HAP-1 (cell line): ENCODE results near the gene CILP2.

Experiments used
- DNase-seq, 2 experiments: peaks; one replicate each; pipeline ENCODE4 v3.0.0-alpha.2; 2016 to 2020; ENCODE audit warnings: low spot score in 2 of 2
- H3K27me3 ChIP-seq: fragments of 250-450 bp; sonication (Bioruptor Pico); 2 replicates; pipeline ENCODE4 v1.5.1; 2020; ENCODE audit warnings: low read depth, mild to moderate bottlenecking, moderate library complexity
- H3K36me3 ChIP-seq: fragments of 250-450 bp; sonication (Bioruptor Pico); replicated peaks from 2 replicates; pipeline ENCODE4 v1.5.1; 2020; ENCODE audit warnings: mild to moderate bottlenecking
- H3K4me1 ChIP-seq: fragments of 250-450 bp; sonication (Bioruptor Pico); 2 replicates; pipeline ENCODE4 v1.5.1; 2020; ENCODE audit warnings: mild to moderate bottlenecking
- H3K4me3 ChIP-seq: fragments of 250-450 bp; sonication (Bioruptor Pico); 2 replicates; pipeline ENCODE4 v1.5.1; 2020; ENCODE audit warnings: mild to moderate bottlenecking, moderate library complexity
- H3K9me3 ChIP-seq: fragments of 250-450 bp; sonication (Bioruptor Pico); 2 replicates; pipeline ENCODE4 v1.5.1; 2020; ENCODE audit warnings: mild to moderate bottlenecking, moderate library complexity
- in situ Hi-C: fragments of 300-500 bp; cut with MboI; formaldehyde crosslinking; loops from 3 replicates; pipeline ENCODE4 v1.14.3; 2020; ENCODE audit warnings: low sequenced_read_pairs, inconsistent platforms, mixed read lengths

The CILP2 gene

DNA sequence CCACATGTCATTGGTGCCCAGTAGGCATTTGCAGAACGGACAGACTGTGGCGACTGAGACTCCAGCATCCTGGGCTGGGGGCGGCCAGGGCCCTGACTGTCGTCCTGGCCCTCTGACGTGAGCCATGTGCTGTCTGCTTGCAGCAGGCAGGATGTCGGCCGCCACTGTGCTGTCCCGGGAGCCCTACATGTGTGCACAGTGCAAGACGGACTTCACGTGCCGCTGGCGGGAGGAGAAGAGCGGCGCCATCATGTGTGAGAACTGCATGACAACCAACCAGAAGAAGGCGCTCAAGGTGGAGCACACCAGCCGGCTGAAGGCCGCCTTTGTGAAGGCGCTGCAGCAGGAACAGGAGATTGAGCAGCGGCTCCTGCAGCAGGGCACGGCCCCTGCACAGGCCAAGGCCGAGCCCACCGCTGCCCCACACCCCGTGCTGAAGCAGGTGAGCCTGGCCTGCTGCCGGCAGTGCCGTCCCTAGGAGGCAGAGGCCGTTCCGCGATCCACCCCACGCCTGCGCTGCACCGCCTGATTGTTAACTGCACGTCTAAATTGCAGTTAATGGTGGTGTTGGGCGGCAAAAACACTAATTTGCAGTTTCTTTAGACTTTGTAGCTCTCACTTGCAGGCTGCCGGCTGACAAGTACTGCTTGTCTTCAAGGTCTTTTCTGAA, 37.0 kb upstream of the CILP2 start:
- no peak for DNase-seq
- Histone ChIP-seq H3K27me3 (no peaks in the 10 kb centered on the region), H3K36me3 (peaks cover 93% of the 10 kb centered on the region), H3K4me3 (no peak overlapping the region), H3K9me3 (no peaks in the 10 kb centered on the region), H3K4me1 (no peaks in the 10 kb centered on the region)
- in situ Hi-C loops = no loop called here

DNA sequence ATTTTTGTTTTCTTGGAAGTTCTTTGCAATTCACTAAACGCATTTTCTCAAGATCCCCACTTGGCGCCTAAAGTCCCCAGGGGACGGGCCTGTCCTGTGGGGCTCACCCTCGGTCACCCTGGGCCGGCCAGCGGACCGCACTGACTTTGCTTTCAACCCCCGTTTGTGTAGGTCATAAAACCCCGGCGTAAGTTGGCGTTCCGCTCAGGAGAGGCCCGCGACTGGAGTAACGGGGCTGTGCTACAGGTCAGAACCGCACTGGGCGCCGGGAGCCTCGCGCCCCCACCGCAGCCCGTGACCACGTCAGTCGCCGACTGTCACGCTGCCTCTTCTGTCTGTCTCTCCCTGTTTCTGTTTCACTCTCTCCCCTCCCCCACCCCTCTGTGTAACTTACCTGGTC, 36.3 kb upstream of the CILP2 start:
- Histone ChIP-seq H3K4me3 (no peak overlapping the region), H3K36me3 (peaks cover 93% of the 10 kb centered on the region), H3K9me3 (no peaks in the 10 kb centered on the region), H3K27me3 (no peaks in the 10 kb centered on the region), H3K4me1 (no peaks in the 10 kb centered on the region)
- DNase-seq = no peak
- in situ Hi-C loops = no loop called here

DNA sequence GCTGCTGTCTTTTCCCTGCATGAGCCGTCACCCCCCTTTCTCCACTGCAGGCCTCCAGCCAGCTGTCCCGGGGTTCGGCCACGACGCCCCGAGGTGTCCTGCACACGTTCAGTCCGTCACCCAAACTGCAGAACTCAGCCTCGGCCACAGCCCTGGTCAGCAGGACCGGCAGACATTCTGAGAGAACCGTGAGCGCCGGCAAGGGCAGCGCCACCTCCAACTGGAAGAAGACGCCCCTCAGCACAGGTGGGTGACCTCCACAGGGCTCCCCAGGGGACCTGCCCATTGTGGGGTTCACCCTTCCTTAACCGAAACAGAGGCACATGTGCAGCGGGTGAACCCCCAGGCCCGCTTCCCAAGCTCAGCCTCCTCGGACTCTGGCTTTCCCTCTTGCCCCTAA, 35.8 kb upstream of the CILP2 start:
- in situ Hi-C loops = no loop called here
- no peak overlapping the region for H3K4me3 ChIP-seq
- DNase-seq = no peak
- no peaks in the 10 kb centered on the region for H3K9me3 ChIP-seq
- H3K27me3 ChIP-seq = no peaks in the 10 kb centered on the region
- no peaks in the 10 kb centered on the region for H3K4me1 ChIP-seq
- H3K36me3 ChIP-seq = peaks cover 89% of the 10 kb centered on the region

GRCh38 chr19:19502808-19503602, 35.1 kb upstream of the CILP2 start:
- no peak for DNase-seq
- Histone ChIP-seq H3K36me3 (peaks cover 83% of the 10 kb centered on the region), H3K27me3 (no peaks in the 10 kb centered on the region), H3K4me1 (no peaks in the 10 kb centered on the region), H3K9me3 (no peaks in the 10 kb centered on the region), H3K4me3 (no peak overlapping the region)
- in situ Hi-C loops = no loop called here

- Histone ChIP-seq H3K36me3 (peaks cover 64% of the 10 kb centered on the region), H3K4me3 (no peak overlapping the region), H3K9me3 (no peaks in the 10 kb centered on the region), H3K4me1 (no peaks in the 10 kb centered on the region), H3K27me3 (no peaks in the 10 kb centered on the region)
- DNase-seq = no peak
- in situ Hi-C loops = no loop called here
Observed at GRCh38 chr19:19504754-19505668, 33.1 kb upstream of the CILP2 start.

DNA sequence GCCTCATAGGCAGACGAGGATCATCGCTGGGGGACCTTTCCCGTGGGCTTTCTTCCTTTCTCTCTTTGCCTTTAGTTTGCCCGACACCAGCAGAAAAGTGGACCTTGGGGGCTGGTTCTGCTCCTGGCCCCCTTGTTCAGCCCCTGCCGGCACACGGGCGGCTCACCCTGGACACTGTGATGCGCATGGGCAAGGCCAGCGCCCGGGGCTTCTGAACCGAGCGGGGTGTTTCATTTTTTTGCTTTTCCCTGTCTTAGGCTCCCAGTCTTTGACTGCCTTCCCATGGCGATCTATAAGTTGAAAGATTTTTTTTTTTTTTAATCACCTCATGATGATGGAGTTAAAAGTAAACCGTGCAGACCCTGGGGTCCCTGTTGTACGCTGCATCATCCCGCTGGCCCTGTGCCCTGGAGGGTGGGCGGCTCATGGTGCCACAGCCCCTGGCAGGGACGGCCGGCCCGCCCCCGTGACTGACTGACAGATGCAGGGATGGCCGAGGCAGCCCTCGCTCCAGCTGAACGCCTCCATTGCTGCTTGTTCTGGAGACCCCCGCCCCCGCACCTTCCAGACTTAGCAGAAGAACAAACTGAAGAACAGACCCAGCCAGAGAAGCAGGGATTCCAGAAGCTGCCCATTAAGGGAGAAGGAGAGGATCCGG, 32.3 kb upstream of the CILP2 start:
- DNase-seq = no peak
- Histone ChIP-seq H3K4me3 (no peak overlapping the region), H3K36me3 (peaks cover 58% of the 10 kb centered on the region), H3K4me1 (no peaks in the 10 kb centered on the region), H3K9me3 (no peaks in the 10 kb centered on the region), H3K27me3 (no peaks in the 10 kb centered on the region)
- in situ Hi-C loops = no loop called here

GRCh38 chr19:19506592-19506991, 31.5 kb upstream of the CILP2 start:
- Histone ChIP-seq H3K36me3 (peaks cover 50% of the 10 kb centered on the region), H3K27me3 (no peaks in the 10 kb centered on the region), H3K4me3 (no peak overlapping the region), H3K4me1 (no peaks in the 10 kb centered on the region), H3K9me3 (no peaks in the 10 kb centered on the region)
- in situ Hi-C loops = no loop called here
- DNase-seq = no peak

- no peaks in the 10 kb centered on the region for H3K9me3 ChIP-seq
- no peak overlapping the region for H3K4me3 ChIP-seq
- H3K36me3 ChIP-seq = peaks cover 42% of the 10 kb centered on the region
- no peaks in the 10 kb centered on the region for H3K27me3 ChIP-seq
- no peak for DNase-seq
- H3K4me1 ChIP-seq = no peaks in the 10 kb centered on the region
- in situ Hi-C loops = no loop called here
Observed at GRCh38 chr19:19507354-19507753, 30.7 kb upstream of the CILP2 start.

GRCh38 chr19:19508217-19508616, 29.8 kb upstream of the CILP2 start:
- in situ Hi-C loops = no loop called here
- no peak for DNase-seq
- Histone ChIP-seq H3K36me3 (peaks cover 34% of the 10 kb centered on the region), H3K27me3 (no peaks in the 10 kb centered on the region), H3K4me1 (no peaks in the 10 kb centered on the region), H3K9me3 (no peaks in the 10 kb centered on the region), H3K4me3 (no peak overlapping the region)

GRCh38 chr19:19510432-19510831, 27.6 kb upstream of the CILP2 start:
- DNase-seq = no peak
- in situ Hi-C loops = no loop called here

DNA sequence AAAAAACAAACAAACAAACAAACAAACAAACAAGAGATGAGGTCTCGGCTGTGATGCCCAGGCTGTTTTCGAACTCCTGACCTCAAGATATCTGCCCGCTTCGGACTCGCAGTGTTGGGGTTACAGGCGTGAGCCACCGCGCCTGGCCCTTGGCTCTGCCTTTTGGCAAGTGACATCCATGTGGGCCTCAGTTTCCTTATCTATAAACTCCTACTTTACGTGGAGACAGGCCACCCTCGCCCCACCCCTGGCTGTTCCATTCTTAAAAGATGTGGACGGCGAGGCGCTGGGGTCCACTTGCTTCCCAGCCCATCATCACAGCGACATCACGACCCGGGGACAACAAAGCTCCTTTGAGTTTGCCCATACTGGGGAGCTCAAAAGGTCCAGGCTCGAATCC, 24.4 kb upstream of the CILP2 start:
- H3K4me1 ChIP-seq = peaks cover 10% of the 10 kb centered on the region
- in situ Hi-C loops = no loop called here
- H3K27me3 ChIP-seq = no peaks in the 10 kb centered on the region
- H3K36me3 ChIP-seq = no peaks in the 10 kb centered on the region
- no peaks in the 10 kb centered on the region for H3K9me3 ChIP-seq
- no peak for DNase-seq
- H3K4me3 ChIP-seq = no peak overlapping the region

More at GRCh38 chr19:19510432-19510831, 27.6 kb upstream of the CILP2 start:
- peaks cover 14% of the 10 kb centered on the region for H3K36me3 ChIP-seq
- no peaks in the 10 kb centered on the region for H3K27me3 ChIP-seq
- H3K9me3 ChIP-seq = no peaks in the 10 kb centered on the region
- peaks cover 1% of the 10 kb centered on the region; the same call in 1 of the 2 replicates for H3K4me1 ChIP-seq
- no peak overlapping the region for H3K4me3 ChIP-seq

DNA sequence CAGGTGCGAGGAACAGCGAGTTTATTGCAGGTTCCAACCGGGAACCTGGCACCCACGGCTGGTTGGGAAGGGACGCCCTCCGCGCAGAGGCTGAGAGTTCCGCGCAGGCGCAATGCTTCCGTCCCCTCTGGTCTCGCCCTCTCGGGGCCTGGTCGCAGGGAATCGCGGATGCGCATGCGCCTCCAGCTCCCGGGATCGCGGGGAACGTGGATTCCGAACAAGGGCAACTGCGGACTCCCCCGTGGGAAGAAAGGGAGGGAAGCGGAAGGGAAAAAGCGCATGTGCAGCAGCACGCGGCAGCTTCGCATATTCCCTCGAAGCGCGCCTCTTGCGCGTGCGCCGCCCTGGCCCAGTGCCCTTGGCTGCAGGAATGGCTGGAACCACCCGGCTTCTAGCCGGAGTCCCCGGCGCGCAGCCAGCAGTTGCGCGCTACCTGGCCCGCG, 23.8 kb upstream of the CILP2 start:
- H3K4me1 ChIP-seq = peaks cover 10% of the 10 kb centered on the region
- H3K27me3 ChIP-seq = no peaks in the 10 kb centered on the region
- H3K4me3 ChIP-seq = no peak overlapping the region
- DNase-seq = no peak
- in situ Hi-C loops = no loop called here
- H3K36me3 ChIP-seq = peaks cover 1% of the 10 kb centered on the region; the same call in 1 of the 2 replicates
- no peaks in the 10 kb centered on the region for H3K9me3 ChIP-seq

- H3K36me3 ChIP-seq = peaks cover 7% of the 10 kb centered on the region
- no peak for DNase-seq
- H3K4me1 ChIP-seq = peaks cover 10% of the 10 kb centered on the region
- H3K27me3 ChIP-seq = no peaks in the 10 kb centered on the region
- peak within 1 kb of the TSS; percentile 82 for H3K4me3 ChIP-seq
- H3K9me3 ChIP-seq = no peaks in the 10 kb centered on the region
- in situ Hi-C loops = no loop called here
Observed at GRCh38 chr19:19514881-19515641, 23.0 kb upstream of the CILP2 start, which contains the start of gene TSSK6. Gene TSSK6 (minus strand): TSS chr19:19515548. CDS start chr19:19515427, 121 bp downstream.
